HEK293 (cell line): ENCODE data around the gene ZC3H7B.

ENCODE experiments used
- CTCF ChIA-PET: fragments of 350-600 bp; formaldehyde crosslinking; extraction: SDS; loops from one replicate; lab custom pipeline; 2021; ENCODE audit warnings: antibody characterized with exemption; lab: Yijun Ruan, JAX
- POLR2A ChIA-PET: fragments of 300-600 bp; formaldehyde crosslinking; extraction: SDS; loops from one replicate; lab custom pipeline; 2020; ENCODE audit warnings: antibody characterized with exemption, inconsistent platforms; lab: Yijun Ruan, JAX
- H3K27ac ChIP-seq: fragments of 200-500 bp; sonication (Bioruptor generic); 2 replicates; pipeline ENCODE4 v1.5.1; 2014; ENCODE audit warnings: low read depth, low read length, control low read depth, inconsistent platforms; ENCODE audit errors: extremely low read depth
- H3K36me3 ChIP-seq, 2 experiments: fragments of 200-500 bp in 1 of 2; sonication (Bioruptor generic) in 1 of 2; 1 replicate in 1 of 2; 2 replicates in 1 of 2; pipeline ENCODE4 v1.5.1; 2014 to 2017; ENCODE audit warnings: inconsistent platforms in 2 of 2, low read length in 2 of 2; ENCODE audit not compliant: control insufficient read depth in 2 of 2, insufficient read depth in 1 of 2
- H3K4me1 ChIP-seq: fragments of 200-500 bp; sonication (Bioruptor generic); 2 replicates; pipeline ENCODE4 v1.5.1; 2014; ENCODE audit warnings: mild to moderate bottlenecking, low read length, inconsistent platforms; ENCODE audit not compliant: control insufficient read depth, insufficient read depth
- H3K4me3 ChIP-seq: 2 replicates; pipeline ENCODE4 v1.5.1; 2011; ENCODE audit warnings: low read depth, mild to moderate bottlenecking, control low read depth, low read length, moderate library complexity
- H3K9me3 ChIP-seq: fragments of 200-500 bp; sonication (Bioruptor generic); 2 replicates; pipeline ENCODE4 v1.5.1; 2014; ENCODE audit warnings: low read depth, low read length, inconsistent platforms; ENCODE audit not compliant: control insufficient read depth, insufficient read depth
- MEIS1 ChIP-seq: sonication (generic); formaldehyde crosslinking; IDR thresholded peaks from 2 replicates; pipeline ENCODE4 v1.8.1; 2022; ENCODE audit warnings: missing genetic modification reagents, mild to moderate bottlenecking, borderline replicate concordance
- MYNN ChIP-seq: fragments of 450-650 bp; formaldehyde crosslinking; IDR thresholded peaks from 2 replicates; pipeline ENCODE4 v1.5.1; 2016; ENCODE audit warnings: missing biosample characterization, missing genetic modification characterization, borderline replicate concordance
- MZF1 ChIP-seq: fragments of 450-650 bp; formaldehyde crosslinking; IDR thresholded peaks from 2 replicates; pipeline ENCODE4 v1.5.1; 2017; ENCODE audit warnings: missing biosample characterization, missing genetic modification characterization, borderline replicate concordance
- PRDM1 ChIP-seq: fragments of 450-650 bp; formaldehyde crosslinking; IDR thresholded peaks from 2 replicates; pipeline ENCODE4; 2016; ENCODE audit warnings: missing biosample characterization, missing genetic modification characterization
- YY1 ChIP-seq: fragments of 450-650 bp; formaldehyde crosslinking; IDR thresholded peaks from 2 replicates; pipeline ENCODE4 v1.5.1; 2018; ENCODE audit warnings: missing biosample characterization, missing genetic modification characterization
- ZBTB6 ChIP-seq: fragments of 450-650 bp; formaldehyde crosslinking; IDR thresholded peaks from 2 replicates; pipeline ENCODE4 v1.5.1; 2017; ENCODE audit warnings: missing biosample characterization, missing genetic modification characterization
- ZEB2 ChIP-seq: fragments of 450-650 bp; formaldehyde crosslinking; IDR thresholded peaks from 2 replicates; pipeline ENCODE4 v1.5.1; 2016; ENCODE audit warnings: missing biosample characterization, missing genetic modification characterization
- ZFP41 ChIP-seq: fragments of 450-650 bp; formaldehyde crosslinking; IDR thresholded peaks from 2 replicates; pipeline ENCODE4 v1.5.1; 2016; ENCODE audit warnings: missing biosample characterization, missing genetic modification characterization, borderline replicate concordance
- ZIC2 ChIP-seq: fragments of 450-650 bp; formaldehyde crosslinking; IDR thresholded peaks from 2 replicates; pipeline ENCODE4 v1.5.1; 2016; ENCODE audit warnings: missing biosample characterization, missing genetic modification characterization
- ZNF121 ChIP-seq: fragments of 450-650 bp; formaldehyde crosslinking; IDR thresholded peaks from 2 replicates; pipeline ENCODE4 v1.5.1; 2016; ENCODE audit warnings: missing biosample characterization, missing genetic modification characterization
- ZNF146 ChIP-seq: fragments of 450-650 bp; formaldehyde crosslinking; IDR thresholded peaks from 2 replicates; pipeline ENCODE4 v1.5.1; 2016; ENCODE audit warnings: missing biosample characterization, missing genetic modification characterization
- ZNF155 ChIP-seq: fragments of 450-650 bp; formaldehyde crosslinking; IDR thresholded peaks from 2 replicates; pipeline ENCODE4 v1.5.1; 2016; ENCODE audit warnings: missing biosample characterization, missing genetic modification characterization
- ZNF423 ChIP-seq: fragments of 450-650 bp; formaldehyde crosslinking; IDR thresholded peaks from 2 replicates; pipeline ENCODE4 v1.5.1; 2016; ENCODE audit warnings: missing biosample characterization, missing genetic modification characterization
- ZNF449 ChIP-seq: fragments of 450-650 bp; formaldehyde crosslinking; IDR thresholded peaks from 2 replicates; pipeline ENCODE4 v1.5.1; 2017; ENCODE audit warnings: missing biosample characterization, mild to moderate bottlenecking, missing genetic modification characterization, moderate library complexity
- ZNF514 ChIP-seq: fragments of 450-650 bp; formaldehyde crosslinking; IDR thresholded peaks from 2 replicates; pipeline ENCODE4 v1.5.1; 2016; ENCODE audit warnings: missing biosample characterization, missing genetic modification characterization
- ZNF518A ChIP-seq: fragments of 450-650 bp; formaldehyde crosslinking; conservative IDR thresholded peaks from 2 replicates; pipeline ENCODE4 v1.5.1; 2016; ENCODE audit warnings: low read depth, missing biosample characterization, missing genetic modification characterization
- ZNF529 ChIP-seq: fragments of 450-650 bp; formaldehyde crosslinking; IDR thresholded peaks from 2 replicates; pipeline ENCODE4 v1.5.1; 2017; ENCODE audit warnings: missing genetic modification characterization, missing biosample characterization; ENCODE audit not compliant: insufficient replicate concordance
- ZNF558 ChIP-seq: fragments of 450-650 bp; formaldehyde crosslinking; IDR thresholded peaks from 2 replicates; pipeline ENCODE4 v1.5.1; 2016; ENCODE audit warnings: missing biosample characterization, missing genetic modification characterization
- ZNF654 ChIP-seq: fragments of 450-650 bp; formaldehyde crosslinking; IDR thresholded peaks from 2 replicates; pipeline ENCODE4 v1.5.1; 2016; ENCODE audit warnings: low read depth, missing biosample characterization, missing genetic modification characterization
- ZNF664 ChIP-seq: fragments of 450-650 bp; formaldehyde crosslinking; IDR thresholded peaks from 2 replicates; pipeline ENCODE4 v1.5.1; 2016; ENCODE audit warnings: missing biosample characterization, missing genetic modification characterization
- ZNF677 ChIP-seq: fragments of 450-650 bp; IDR thresholded peaks from 2 replicates; pipeline ENCODE4 v1.5.0; 2018; ENCODE audit warnings: missing biosample characterization, mild to moderate bottlenecking, missing genetic modification characterization, moderate library complexity
- ZNF768 ChIP-seq: fragments of 450-650 bp; formaldehyde crosslinking; IDR thresholded peaks from 2 replicates; pipeline ENCODE4 v1.5.1; 2018; ENCODE audit warnings: missing biosample characterization, mild to moderate bottlenecking, missing genetic modification characterization
- ZNF785 ChIP-seq: fragments of 450-650 bp; formaldehyde crosslinking; IDR thresholded peaks from 2 replicates; pipeline ENCODE4 v1.5.1; 2016; ENCODE audit warnings: missing biosample characterization, missing genetic modification characterization
- ZNF791 ChIP-seq: fragments of 450-650 bp; formaldehyde crosslinking; IDR thresholded peaks from 2 replicates; pipeline ENCODE4 v1.5.1; 2016; ENCODE audit warnings: missing biosample characterization, missing genetic modification characterization
- ZNF843 ChIP-seq: fragments of 450-650 bp; formaldehyde crosslinking; IDR thresholded peaks from 2 replicates; pipeline ENCODE4 v1.5.1; 2016; ENCODE audit warnings: missing biosample characterization, missing genetic modification characterization
- ZSCAN30 ChIP-seq: fragments of 450-650 bp; IDR thresholded peaks from 2 replicates; pipeline ENCODE4 v1.5.1; 2018; ENCODE audit warnings: missing biosample characterization, mild to moderate bottlenecking, missing genetic modification characterization, moderate library complexity
- TF ChIP-seq, protein P1 (sequence below): IDR thresholded peaks from 2 replicates; pipeline ENCODE4 v1.6.1; 2011; ENCODE audit warnings: mild to moderate bottlenecking, low read depth, low read length, borderline replicate concordance
- TF ChIP-seq, protein P2 (sequence below): fragments of 450-650 bp; formaldehyde crosslinking; IDR thresholded peaks from 2 replicates; pipeline ENCODE4 v1.5.1; 2017; ENCODE audit warnings: missing biosample characterization, missing genetic modification characterization

Gene ZC3H7B

GRCh38 chr22:41284465-41284864 lies 16.9 kb upstream of the ZC3H7B start (continued):
- TF ChIP-seq ZNF518A (tag by site-specific recombination) (no peak), MEIS1 (no peak), ZNF664 (tag by site-specific recombination) (no peak)
- TF ChIP-seq, protein P1, sequence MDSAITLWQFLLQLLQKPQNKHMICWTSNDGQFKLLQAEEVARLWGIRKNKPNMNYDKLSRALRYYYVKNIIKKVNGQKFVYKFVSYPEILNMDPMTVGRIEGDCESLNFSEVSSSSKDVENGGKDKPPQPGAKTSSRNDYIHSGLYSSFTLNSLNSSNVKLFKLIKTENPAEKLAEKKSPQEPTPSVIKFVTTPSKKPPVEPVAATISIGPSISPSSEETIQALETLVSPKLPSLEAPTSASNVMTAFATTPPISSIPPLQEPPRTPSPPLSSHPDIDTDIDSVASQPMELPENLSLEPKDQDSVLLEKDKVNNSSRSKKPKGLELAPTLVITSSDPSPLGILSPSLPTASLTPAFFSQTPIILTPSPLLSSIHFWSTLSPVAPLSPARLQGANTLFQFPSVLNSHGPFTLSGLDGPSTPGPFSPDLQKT, result no peak

DNA sequence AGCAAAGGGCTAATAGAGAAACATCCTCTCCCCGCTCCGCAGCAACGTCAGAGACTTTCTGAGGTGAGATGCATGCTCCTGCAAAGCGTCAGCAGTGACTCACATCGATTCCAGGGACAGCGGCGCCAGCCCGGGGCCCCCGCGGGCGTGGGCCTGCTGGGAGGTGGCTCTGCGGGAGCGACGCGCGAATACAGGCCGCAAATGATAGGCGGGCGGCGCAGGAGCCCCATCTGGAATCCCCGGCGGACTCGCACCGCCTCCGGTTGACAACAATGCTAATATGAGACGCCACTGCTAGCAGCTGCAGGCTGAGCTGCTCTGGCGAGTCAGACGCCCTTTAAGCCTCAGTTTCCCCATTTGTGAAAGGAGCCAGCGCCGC lies 15.9 kb upstream of the ZC3H7B start:
- ChIA-PET POLR2A (interaction anchor here (0.5 to 3.0 kb wide), 15 partner anchors 11 to 334 kb away, joined by 3 to 45 read pairs (median 6); partner anchors contain the start of genes PMM1, RBX1, TEF and TOB2), CTCF (interaction anchor here (1.0 kb wide), 1 partner anchor 47 kb away, joined by 3 read pairs; no protein-coding TSS in a partner anchor)
- peaks cover 34 to 39% of the 10 kb centered on the region in 2 experiments for H3K36me3 ChIP-seq
- H3K27ac ChIP-seq, result peak overlapping the region; percentile 81
- peak overlapping the region; percentile 95 for H3K4me3 ChIP-seq
- peaks cover 9% of the 10 kb centered on the region for H3K4me1 ChIP-seq
- H3K9me3 ChIP-seq, result no peaks in the 10 kb centered on the region
- TF ChIP-seq ZNF449 (tag by site-specific recombination) (no peak), ZBTB6 (tag by site-specific recombination) (peak; percentile 44; the same call in 1 of the 2 replicates), ZNF558 (tag by site-specific recombination) (no peak), ZFP41 (tag by site-specific recombination) (no peak), ZNF121 (tag by site-specific recombination) (no peak), PRDM1 (tag by site-specific recombination) (peak; percentile 31; the same call in 1 of the 2 replicates), ZNF423 (no peak), ZEB2 (tag by site-specific recombination) (peak; percentile 50), ZNF514 (tag by site-specific recombination) (no peak), ZNF791 (tag by site-specific recombination) (no peak), MZF1 (tag by site-specific recombination) (no peak), ZNF843 (tag by site-specific recombination) (no peak), ZIC2 (tag by site-specific recombination) (peak; percentile 92), ZNF529 (tag by site-specific recombination) (no peak), ZNF155 (tag by site-specific recombination) (no peak), MYNN (tag by site-specific recombination) (no peak), ZNF677 (tag by site-specific recombination) (no peak), ZNF768 (tag by site-specific recombination) (no peak), ZNF654 (no peak), YY1 (tag by site-specific recombination) (no peak), ZNF146 (tag by site-specific recombination) (no peak), ZNF785 (tag by site-specific recombination) (no peak), ZSCAN30 (tag by site-specific recombination) (no peak; the same call in 1 of the 2 replicates)
- TF ChIP-seq, protein P2, sequence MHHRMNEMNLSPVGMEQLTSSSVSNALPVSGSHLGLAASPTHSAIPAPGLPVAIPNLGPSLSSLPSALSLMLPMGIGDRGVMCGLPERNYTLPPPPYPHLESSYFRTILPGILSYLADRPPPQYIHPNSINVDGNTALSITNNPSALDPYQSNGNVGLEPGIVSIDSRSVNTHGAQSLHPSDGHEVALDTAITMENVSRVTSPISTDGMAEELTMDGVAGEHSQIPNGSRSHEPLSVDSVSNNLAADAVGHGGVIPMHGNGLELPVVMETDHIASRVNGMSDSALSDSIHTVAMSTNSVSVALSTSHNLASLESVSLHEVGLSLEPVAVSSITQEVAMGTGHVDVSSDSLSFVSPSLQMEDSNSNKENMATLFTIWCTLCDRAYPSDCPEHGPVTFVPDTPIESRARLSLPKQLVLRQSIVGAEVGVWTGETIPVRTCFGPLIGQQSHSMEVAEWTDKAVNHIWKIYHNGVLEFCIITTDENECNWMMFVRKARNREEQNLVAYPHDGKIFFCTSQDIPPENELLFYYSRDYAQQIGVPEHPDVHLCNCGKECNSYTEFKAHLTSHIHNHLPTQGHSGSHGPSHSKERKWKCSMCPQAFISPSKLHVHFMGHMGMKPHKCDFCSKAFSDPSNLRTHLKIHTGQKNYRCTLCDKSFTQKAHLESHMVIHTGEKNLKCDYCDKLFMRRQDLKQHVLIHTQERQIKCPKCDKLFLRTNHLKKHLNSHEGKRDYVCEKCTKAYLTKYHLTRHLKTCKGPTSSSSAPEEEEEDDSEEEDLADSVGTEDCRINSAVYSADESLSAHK (tag by site-specific recombination), result no peak
